ENCODE data around the gene ITPRIPL1.

Gene ITPRIPL1

GRCh38 chr2:96345868-96346462 lies 20.8 kb downstream of the ITPRIPL1 start:
- H3K4me3 ChIP-seq (ENCODE audit: control insufficient read depth, low read depth, low read length): no peak overlapping the region
- no peak for DNase-seq (ENCODE audit: low read depth)
- TF ChIP-seq CTCF (IDR thresholded peaks at IDR 0.05; ENCODE audit: control insufficient read depth, insufficient read depth, low read depth, low read length, missing control alignments): no peak

GRCh38 chr2:96347395-96347794 lies 22.3 kb downstream of the ITPRIPL1 start:
- no peak overlapping the region for H3K4me3 ChIP-seq (ENCODE audit: control insufficient read depth, low read depth, low read length)
- no peak for TF ChIP-seq CTCF (IDR thresholded peaks at IDR 0.05; ENCODE audit: control insufficient read depth, insufficient read depth, low read depth, low read length, missing control alignments)
- DNase-seq (ENCODE audit: low read depth): no peak

- no peak for DNase-seq (ENCODE audit: low read depth)
- TF ChIP-seq CTCF (IDR thresholded peaks at IDR 0.05; ENCODE audit: control insufficient read depth, insufficient read depth, low read depth, low read length, missing control alignments): no peak
- H3K4me3 ChIP-seq (ENCODE audit: control insufficient read depth, low read depth, low read length): no peak overlapping the region
Measured at GRCh38 chr2:96353032-96353561, 28.0 kb downstream of the ITPRIPL1 start.

GRCh38 chr2:96353606-96354101 lies 28.5 kb downstream of the ITPRIPL1 start:
- TF ChIP-seq CTCF (IDR thresholded peaks at IDR 0.05; ENCODE audit: control insufficient read depth, insufficient read depth, low read depth, low read length, missing control alignments): no peak
- H3K4me3 ChIP-seq (ENCODE audit: control insufficient read depth, low read depth, low read length): no peak overlapping the region
- no peak for DNase-seq (ENCODE audit: low read depth)

GRCh38 chr2:96354492-96354891 lies 29.4 kb downstream of the ITPRIPL1 start:
- H3K4me3 ChIP-seq (ENCODE audit: control insufficient read depth, low read depth, low read length): no peak overlapping the region
- no peak for DNase-seq (ENCODE audit: low read depth)
- no peak for TF ChIP-seq CTCF (IDR thresholded peaks at IDR 0.05; ENCODE audit: control insufficient read depth, insufficient read depth, low read depth, low read length, missing control alignments)

GRCh38 chr2:96356889-96357288 lies 31.8 kb downstream of the ITPRIPL1 start:
- DNase-seq (ENCODE audit: low read depth): no peak
- no peak overlapping the region for H3K4me3 ChIP-seq (ENCODE audit: control insufficient read depth, low read depth, low read length)
- no peak for TF ChIP-seq CTCF (IDR thresholded peaks at IDR 0.05; ENCODE audit: control insufficient read depth, insufficient read depth, low read depth, low read length, missing control alignments)
